ENCODE measurements around the gene SH3BGRL. TPM values are rescaled to one million over a fixed set of nuclear protein-coding genes. Genes with fewer than 3 reads are reported as not detected.

SH3BGRL gene
- total and polyA plus RNA-seq, 10 of the 15 experiments (the other 5 are each of a cell fraction or from before 2014, with no cell fraction given): 75.6 to 178 (median 122) TPM

GRCh38 chrX:81238166-81238565, 36.3 kb downstream of the SH3BGRL start:
- Histone ChIP-seq H3K9ac (ENCODE audit: control insufficient read depth, insufficient read depth, low read length) (no peak overlapping the region), H2AFZ (ENCODE audit: control insufficient read depth, low read depth, low read length) (no peak overlapping the region), H3K27ac (ENCODE audit: control insufficient read depth, insufficient read depth) (no peak overlapping the region), H4K20me1 (ENCODE audit: control insufficient read depth, insufficient read depth) (no peaks in the 10 kb centered on the region), H3K9me3 (replicated peaks; ENCODE audit: control insufficient read depth, insufficient read depth, low read length) (peaks cover 10% of the 10 kb centered on the region; the same call in 2 of the 3 replicates), H3K4me3 (no peak overlapping the region), H3K27me3 (replicated peaks in 1 of 2; ENCODE audit: control insufficient read depth in 2 of 2, insufficient read depth in 2 of 2, low read length in 1 of 2) (no peaks in the 10 kb centered on the region), H3K79me2 (ENCODE audit: control insufficient read depth, insufficient read depth, low read length) (no peaks in the 10 kb centered on the region; the same call in 1 of the 2 replicates), H3K4me1 (ENCODE audit: control insufficient read depth, insufficient read depth, low read length) (no peaks in the 10 kb centered on the region), H3K4me2 (ENCODE audit: control insufficient read depth, insufficient read depth) (no peak overlapping the region), H3K36me3 (ENCODE audit: control insufficient read depth in 2 of 2, insufficient read depth in 2 of 2, low read length in 1 of 2) (peaks cover 2 to 3% of the 10 kb centered on the region in 2 experiments; a peak in 3 of 4 replicates)
- ChIA-PET RAD21 (ENCODE audit: unreplicated experiment) (no interaction called here), POLR2A (no interaction called here), CTCF (no interaction called here), SMC1A (ENCODE audit: uncharacterized antibody, unreplicated experiment) (interaction anchor here (0.8 kb wide), 1 partner anchor 28 kb away, joined by 3 read pairs; no protein-coding TSS in a partner anchor)
- FAIRE-seq (no peak), DNase-seq (ENCODE audit: low read depth, low spot score) (no peak), ATAC-seq (no peak)
- TF ChIP-seq SUPT20H (IDR thresholded peaks at IDR 0.05; ENCODE audit: borderline replicate concordance, control insufficient read depth, low read depth, low read length) (no peak), KLF5 (IDR thresholded peaks at IDR 0.05; ENCODE audit: partially characterized antibody) (no peak)
- 74% methylated on average over 4 of the region's 4 CpGs for WGBS (ENCODE audit: insufficient coverage, insufficient replicate concordance, low lambda C conversion rate, missing lambda C conversion rate)
- intact Hi-C loops (cut with micrococcal nuclease; ENCODE audit: unreplicated experiment): no loop called here
- no TSS peak for BruUV-seq (replicated peaks)
- in situ Hi-C loops (cut with MboI): no loop called here

- POLR2A ChIA-PET: no interaction called here
- Histone ChIP-seq H3K27me3 (replicated peaks in 1 of 2; ENCODE audit: control insufficient read depth in 2 of 2, insufficient read depth in 2 of 2, low read length in 1 of 2) (no peaks in the 10 kb centered on the region), H3K9ac (ENCODE audit: control insufficient read depth, insufficient read depth, low read length) (no peak overlapping the region), H3K79me2 (ENCODE audit: control insufficient read depth, insufficient read depth, low read length) (no peaks in the 10 kb centered on the region), H3K27ac (ENCODE audit: control insufficient read depth, insufficient read depth) (no peak overlapping the region), H4K20me1 (ENCODE audit: control insufficient read depth, insufficient read depth) (no peaks in the 10 kb centered on the region), H3K4me1 (ENCODE audit: control insufficient read depth, insufficient read depth, low read length) (no peaks in the 10 kb centered on the region), H3K36me3 (ENCODE audit: control insufficient read depth in 2 of 2, insufficient read depth in 2 of 2, low read length in 1 of 2) (peaks cover 2 to 3% of the 10 kb centered on the region in 2 experiments; a peak in 3 of 4 replicates), H2AFZ (ENCODE audit: control insufficient read depth, low read depth, low read length) (no peak overlapping the region), H3K9me3 (replicated peaks; ENCODE audit: control insufficient read depth, insufficient read depth, low read length) (peaks cover 10% of the 10 kb centered on the region; the same call in 2 of the 3 replicates), H3K4me3 (no peak overlapping the region), H3K4me2 (ENCODE audit: control insufficient read depth, insufficient read depth) (no peak overlapping the region)
- FAIRE-seq (no peak), ATAC-seq (no peak), DNase-seq (ENCODE audit: low read depth, low spot score) (no peak)
- CTCF ChIA-PET: interaction anchor here (0.6 kb wide), 1 partner anchor 14 kb away, joined by 3 read pairs; no protein-coding TSS in a partner anchor
- WGBS (ENCODE audit: insufficient coverage, insufficient replicate concordance, low lambda C conversion rate, missing lambda C conversion rate): 61% methylated on average over 4 of the region's 4 CpGs
- intact Hi-C loops (cut with micrococcal nuclease; ENCODE audit: unreplicated experiment): no loop called here
- RAD21 ChIA-PET (ENCODE audit: unreplicated experiment): no interaction called here
- BruUV-seq (replicated peaks): no TSS peak
- SMC1A ChIA-PET (ENCODE audit: uncharacterized antibody, unreplicated experiment): no interaction called here
- in situ Hi-C loops (cut with MboI): no loop called here
- TF ChIP-seq MLLT1 (IDR thresholded peaks at IDR 0.05) (no peak), NR2C1 (IDR thresholded peaks at IDR 0.05) (no peak), ZBTB33 (IDR thresholded peaks at IDR 0.05) (no peak), CBFB (IDR thresholded peaks at IDR 0.05; ENCODE audit: low read depth) (no peak), PAX5 (IDR thresholded peaks at IDR 0.05; ENCODE audit: borderline replicate concordance, low read depth, low read length) (no peak), ZNF24 (IDR thresholded peaks at IDR 0.05) (no peak)
- TF ChIP-seq, protein P1, sequence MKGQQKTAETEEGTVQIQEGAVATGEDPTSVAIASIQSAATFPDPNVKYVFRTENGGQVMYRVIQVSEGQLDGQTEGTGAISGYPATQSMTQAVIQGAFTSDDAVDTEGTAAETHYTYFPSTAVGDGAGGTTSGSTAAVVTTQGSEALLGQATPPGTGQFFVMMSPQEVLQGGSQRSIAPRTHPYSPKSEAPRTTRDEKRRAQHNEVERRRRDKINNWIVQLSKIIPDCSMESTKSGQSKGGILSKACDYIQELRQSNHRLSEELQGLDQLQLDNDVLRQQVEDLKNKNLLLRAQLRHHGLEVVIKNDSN (IDR thresholded peaks at IDR 0.05; ENCODE audit: borderline replicate concordance, extremely low read length, insufficient read depth, low read depth, low read length): no peak
- TF ChIP-seq, protein P2, sequence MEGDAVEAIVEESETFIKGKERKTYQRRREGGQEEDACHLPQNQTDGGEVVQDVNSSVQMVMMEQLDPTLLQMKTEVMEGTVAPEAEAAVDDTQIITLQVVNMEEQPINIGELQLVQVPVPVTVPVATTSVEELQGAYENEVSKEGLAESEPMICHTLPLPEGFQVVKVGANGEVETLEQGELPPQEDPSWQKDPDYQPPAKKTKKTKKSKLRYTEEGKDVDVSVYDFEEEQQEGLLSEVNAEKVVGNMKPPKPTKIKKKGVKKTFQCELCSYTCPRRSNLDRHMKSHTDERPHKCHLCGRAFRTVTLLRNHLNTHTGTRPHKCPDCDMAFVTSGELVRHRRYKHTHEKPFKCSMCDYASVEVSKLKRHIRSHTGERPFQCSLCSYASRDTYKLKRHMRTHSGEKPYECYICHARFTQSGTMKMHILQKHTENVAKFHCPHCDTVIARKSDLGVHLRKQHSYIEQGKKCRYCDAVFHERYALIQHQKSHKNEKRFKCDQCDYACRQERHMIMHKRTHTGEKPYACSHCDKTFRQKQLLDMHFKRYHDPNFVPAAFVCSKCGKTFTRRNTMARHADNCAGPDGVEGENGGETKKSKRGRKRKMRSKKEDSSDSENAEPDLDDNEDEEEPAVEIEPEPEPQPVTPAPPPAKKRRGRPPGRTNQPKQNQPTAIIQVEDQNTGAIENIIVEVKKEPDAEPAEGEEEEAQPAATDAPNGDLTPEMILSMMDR (IDR thresholded peaks at IDR 0.05 in 2 of 3, conservative IDR thresholded peaks at IDR 0.05 in 1 of 3; ENCODE audit: control insufficient read depth in 2 of 3, extremely low read depth in 1 of 3, insufficient read depth in 1 of 3, low read depth in 3 of 3, low read length in 3 of 3): no peak
Measured at GRCh38 chrX:81240701-81241331, 38.9 kb downstream of the SH3BGRL start.
